Right hindlimb (tissue), 1 donor: ENCODE measurements around the gene ZCCHC10.
"Not testable (repeated sequence)": the region's sequence is repeated elsewhere in the genome, so short reads cannot be mapped to it uniquely, and the experiment has no call there.

Source experiments
- DNase-seq: peaks from one replicate; pipeline ENCODE4 v3.0.0-alpha.2; 2018

ZCCHC10 gene

DNA sequence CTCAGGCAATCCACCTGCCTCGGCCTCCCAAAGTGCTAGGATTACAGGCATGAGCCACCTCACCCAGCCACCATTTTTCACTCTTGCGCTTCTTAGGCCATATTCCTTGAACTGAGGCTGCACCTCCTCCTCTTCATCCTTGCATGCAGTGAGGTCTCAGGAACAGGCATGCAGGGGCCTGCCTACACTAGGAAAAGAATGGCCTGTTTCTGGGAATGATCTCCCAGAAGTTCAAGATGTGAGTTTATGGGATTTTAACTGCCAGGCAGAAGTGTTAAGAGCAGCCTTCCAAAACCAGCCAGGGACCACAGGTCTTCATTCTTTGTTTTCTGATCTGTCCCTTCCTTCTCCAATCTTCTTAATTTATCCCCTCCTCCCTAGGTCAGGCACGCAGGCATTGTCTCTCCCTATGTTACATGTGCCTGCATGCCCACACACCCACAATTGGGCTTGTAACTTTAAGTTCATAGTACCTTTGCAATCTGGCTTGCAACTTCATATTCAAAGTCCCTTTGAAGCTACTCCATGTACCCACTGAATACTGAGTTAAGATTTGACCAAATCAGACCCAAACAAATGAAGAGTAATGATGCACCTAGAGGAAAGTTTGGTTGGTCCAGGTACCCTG is 14.9 kb upstream of the ZCCHC10 start:
- no peak for DNase-seq

DNA sequence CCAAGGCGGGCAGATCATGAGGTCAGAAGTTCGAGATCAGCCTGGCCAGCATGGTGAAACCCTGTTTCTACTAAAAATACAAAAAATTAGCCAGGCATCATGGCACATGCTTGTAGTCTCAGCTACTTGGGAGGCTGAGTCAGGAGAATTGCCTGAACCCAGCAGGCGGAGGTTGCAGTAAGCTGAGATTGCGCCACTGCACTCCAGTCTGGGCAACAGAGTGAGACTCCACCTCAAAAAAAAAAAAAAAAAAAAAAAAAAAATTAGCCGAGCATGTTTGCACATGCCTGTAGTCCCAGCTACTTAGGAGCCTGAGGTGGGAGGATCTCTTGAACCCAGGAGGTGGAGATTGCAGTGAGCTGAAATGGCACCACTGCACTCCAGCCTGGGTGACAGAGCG is 10.3 kb upstream of the ZCCHC10 start:
- not testable (repeated sequence) for DNase-seq

DNA sequence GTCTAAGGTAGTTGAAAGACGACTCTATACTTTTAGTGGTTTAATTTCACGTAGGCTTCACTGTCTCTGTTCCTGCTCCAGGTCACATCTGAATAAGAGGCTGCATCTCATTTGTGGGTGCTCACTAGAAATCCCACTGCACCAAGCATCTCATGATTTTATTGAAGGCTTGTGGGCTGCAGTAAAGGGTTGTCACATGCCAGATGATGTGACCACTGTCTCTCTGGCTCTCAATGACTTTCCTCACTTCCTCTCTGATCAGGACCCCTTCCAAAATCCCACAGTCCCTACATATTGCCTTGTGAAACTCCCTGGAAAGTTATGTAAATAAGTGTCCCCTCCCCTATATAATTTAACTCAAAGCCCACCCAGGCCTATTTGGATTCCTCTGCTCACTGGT is 8.9 kb upstream of the ZCCHC10 start:
- no peak for DNase-seq

DNA sequence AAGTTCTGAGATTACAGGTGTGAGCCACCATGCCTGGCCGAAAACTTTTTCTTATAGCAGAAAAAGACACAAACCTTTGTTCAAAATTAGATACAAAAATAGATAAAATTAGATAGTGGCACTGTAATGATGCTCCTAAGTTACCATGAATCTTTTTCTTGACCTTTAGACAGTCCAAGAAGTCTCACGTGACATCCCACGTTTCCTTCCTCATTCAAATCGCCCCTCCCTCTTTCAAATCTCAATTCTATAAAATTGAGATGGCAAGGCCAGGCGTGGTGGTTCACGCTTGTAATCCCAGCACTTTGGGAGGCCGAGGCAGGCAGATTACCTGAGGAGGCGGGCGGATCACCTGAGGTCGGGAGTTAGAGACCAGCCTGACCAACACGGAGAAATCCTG is 7.7 kb upstream of the ZCCHC10 start:
- DNase-seq: no peak

DNA sequence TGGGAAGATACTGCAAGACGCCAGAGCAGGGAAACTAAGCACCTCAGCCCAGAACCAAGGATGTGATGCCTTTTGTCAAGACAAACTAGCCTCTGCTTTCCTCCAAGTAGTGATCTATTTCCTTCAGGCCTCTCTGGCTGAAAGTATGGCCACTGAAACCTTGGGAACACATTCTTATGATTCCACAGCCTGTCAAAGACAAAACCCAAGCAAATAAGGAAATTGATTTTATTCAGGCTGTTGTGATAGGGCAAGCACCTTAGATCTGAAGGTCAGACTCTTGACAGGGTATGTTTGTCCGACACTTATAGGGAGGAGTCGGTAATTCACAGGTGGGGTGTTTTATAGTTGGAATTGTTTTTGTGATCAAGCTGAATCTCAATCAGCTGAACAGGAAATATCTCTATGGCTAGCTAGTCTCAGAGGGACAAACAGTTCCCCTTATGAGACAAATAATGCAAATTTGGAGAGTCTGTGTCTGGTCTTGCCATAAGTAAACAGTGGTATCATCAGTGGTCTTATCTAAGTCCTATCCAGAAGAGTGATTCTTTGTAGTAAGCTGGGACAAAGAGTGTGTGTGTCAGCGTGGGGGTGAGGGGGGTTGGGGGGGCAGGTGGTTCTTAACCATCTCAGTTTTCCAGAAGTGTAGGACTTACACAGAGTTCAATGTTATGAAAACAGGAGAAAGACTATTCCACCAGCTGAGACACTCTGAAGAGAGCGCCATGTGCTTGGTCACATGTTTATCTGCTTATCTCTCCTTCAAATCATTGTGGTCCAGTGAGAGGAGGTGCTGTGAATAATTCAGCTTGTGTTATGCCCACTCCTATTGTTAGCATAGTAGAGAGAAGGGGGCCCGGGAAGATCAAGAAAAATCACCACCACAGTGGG is 6.7 kb upstream of the ZCCHC10 start:
- DNase-seq: no peak

DNA sequence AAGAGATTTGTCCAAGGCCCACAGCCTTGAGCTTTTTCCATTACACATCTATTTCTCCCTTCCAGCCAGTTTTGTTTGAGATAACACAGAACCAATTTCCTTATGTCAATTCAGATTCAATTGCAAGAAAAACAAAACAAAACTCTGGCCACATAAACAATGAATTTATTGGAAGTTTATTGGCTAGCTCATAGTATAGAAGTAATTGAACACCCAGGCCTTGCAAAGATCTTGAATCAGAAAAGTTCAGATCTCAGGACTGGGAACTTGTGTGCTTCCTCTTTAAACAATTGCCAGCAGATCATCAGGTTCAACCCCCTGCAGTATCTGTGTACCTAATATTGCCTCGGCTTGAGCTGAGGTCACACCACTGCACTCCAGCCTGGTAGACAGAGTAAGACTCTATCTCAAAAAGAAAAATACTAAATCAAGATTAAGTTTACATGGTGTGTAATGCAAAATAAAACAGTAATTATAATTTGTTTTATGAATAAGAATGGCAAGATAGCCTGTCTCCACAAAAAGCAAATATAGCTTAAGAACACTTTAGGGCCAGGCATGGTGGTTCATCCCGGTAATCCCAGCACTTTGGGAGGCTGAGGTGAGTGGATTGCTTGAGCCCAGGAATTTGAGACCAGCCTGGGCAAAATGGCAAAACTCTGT is 4.1 kb upstream of the ZCCHC10 start:
- DNase-seq: no peak

DNA sequence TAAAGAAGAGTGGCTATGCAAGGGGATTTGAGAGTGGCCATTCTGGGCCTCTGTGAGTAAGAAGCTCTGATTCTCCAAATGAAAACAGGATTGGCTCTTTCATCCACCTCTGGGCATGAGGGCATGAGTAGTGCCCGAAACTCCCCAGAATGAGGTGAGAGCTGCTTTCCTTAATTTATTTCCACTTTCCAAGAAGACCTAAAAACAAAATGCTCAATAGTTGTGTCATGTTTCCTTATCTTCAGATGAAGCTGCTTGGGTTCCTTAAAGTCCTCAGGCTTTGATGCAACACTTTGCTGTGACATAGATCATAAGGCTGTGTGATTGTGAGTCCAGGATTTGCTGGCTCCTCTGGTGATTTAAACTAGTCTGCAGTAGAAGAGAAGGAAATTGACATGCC is 3.1 kb upstream of the ZCCHC10 start:
- no peak for DNase-seq

DNA sequence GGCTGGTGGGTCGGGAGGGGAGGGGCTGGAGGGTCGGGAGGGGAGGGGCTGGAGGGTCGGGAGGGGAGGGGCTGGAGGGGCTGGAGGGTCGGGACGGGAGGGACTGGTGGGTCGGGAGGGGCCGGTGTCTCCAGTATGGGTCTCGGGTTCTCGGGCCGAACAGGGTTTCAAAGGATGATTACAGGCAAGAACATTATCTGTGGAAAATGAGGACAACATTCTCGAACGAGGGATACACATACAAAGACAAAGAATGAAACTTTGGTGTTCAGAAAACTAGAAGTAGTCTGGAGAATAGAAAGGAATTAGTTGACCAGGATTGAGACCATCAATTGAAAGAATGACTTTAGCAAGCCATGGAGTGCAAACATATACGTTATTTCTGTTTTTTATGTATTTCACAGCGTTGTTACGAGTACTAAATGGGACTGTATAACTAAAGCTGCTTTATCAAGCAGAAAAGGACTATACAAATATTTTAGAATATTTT is 360 bp upstream of the ZCCHC10 start:
- DNase-seq: no peak

DNA sequence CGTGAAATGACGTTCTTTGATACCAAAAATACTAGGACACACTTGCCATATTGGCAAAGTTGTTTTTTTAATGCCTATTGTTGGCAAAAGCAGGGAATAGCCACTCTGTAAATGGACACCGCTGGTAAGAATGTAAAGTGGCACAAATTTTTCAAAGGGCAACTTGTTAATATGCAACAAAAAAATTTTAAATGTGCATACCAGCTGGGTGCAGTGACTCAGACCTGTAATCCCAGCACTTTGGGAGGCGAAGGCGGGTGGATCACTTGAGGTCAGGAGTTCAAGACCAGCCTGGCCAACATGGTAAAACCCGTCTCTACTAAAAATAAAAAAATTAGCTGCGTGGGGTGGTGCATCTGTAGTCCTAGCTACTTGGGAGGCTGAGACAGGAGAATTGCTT is 6.9 kb downstream of the ZCCHC10 start:
- not testable (repeated sequence) for DNase-seq

DNA sequence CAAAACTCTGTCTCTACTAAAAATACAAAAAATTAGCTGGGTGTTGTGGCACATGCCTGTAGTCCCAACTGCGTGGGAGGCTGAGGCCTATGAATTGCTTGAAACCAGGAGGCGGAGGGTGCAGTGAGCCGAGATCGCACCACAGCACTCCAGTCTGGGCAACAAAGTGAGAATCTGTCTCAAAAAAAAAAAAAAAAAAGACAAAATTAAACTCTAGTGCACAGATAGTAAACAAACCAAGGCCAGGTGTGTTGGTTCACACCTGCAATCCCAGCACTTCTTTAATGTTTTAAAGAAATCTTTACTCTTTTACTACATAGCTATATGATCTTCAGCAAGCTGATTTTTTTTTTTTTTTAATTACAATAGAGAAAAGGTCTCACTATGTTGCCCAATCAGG is 8.4 kb downstream of the ZCCHC10 start:
- no peak for DNase-seq

DNA sequence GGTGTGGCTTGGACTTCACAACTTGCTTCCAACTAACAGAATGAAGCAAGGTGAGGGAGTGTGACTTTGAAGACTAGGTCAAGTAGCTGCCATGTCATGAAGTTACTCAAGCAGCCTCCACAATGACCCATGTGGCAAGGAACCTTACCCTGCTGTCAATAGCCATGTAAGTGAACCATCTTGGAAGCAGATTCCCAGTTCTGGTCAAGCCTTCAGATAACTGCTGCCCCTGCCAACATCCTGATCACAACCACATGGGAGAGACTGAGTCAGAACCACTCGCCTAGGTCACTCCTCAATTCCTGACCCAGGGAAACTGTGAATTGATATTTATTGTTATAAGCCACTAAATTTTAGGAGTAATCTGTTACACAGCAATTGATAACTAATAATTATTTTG is 10.9 kb downstream of the ZCCHC10 start:
- DNase-seq: no peak

DNA sequence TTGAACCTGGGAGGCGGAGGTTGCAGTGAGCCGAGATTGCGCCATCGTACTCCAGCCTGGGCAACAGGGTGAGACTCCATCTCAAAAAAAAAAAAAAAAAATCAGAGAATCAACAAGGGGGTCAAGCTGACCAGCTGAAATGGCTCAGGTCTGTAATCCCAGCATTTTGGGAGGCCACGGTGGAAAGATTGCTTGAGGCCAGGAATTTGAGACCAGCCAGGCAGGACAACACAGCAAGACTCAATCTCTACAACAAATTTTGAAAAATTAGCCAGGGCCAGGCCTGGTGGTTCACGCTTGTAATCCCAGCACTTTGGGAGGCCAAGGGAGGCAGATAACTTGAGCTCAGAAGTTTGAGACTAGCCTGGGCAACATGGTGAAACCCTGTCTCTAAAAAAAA is 17.9 kb downstream of the ZCCHC10 start:
- DNase-seq: not testable (repeated sequence)

DNA sequence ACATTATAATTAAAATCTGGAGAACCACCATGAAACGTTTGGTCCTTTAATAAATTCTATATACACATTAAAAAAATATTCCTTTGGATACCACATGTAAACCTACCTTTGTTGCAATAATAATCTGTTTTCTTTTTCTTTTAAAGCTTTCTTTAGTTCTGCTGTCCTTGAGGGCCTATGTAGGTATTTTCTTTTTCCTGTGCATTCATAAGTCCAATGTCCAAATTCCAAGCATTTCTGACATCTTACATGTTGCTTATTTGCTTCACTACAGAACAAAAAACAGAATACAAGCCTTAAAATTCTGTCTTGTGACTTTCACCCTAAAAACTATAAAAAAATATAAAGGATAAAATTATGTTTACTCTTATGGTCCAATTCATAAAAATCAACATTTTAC is 19.7 kb downstream of the ZCCHC10 start:
- no peak for DNase-seq

DNA sequence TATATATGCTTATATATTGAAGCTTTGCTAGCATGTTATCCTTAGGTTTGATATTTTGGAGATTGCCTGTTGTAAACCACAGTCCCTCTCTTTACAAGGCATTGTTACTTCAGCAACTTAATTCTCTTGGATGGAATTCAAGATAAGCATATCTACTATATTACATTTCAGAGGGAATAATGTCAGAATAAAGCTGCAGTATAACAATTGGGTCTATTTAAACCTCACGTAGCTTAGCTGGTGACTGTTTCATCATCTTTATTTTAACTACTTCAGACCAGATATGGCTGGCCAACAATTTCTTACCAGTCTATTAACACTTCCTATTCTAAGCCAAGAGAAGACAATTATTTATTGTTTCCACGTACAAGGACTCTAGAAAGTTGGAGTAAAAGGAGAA is 27.1 kb downstream of the ZCCHC10 start:
- no peak for DNase-seq

DNA sequence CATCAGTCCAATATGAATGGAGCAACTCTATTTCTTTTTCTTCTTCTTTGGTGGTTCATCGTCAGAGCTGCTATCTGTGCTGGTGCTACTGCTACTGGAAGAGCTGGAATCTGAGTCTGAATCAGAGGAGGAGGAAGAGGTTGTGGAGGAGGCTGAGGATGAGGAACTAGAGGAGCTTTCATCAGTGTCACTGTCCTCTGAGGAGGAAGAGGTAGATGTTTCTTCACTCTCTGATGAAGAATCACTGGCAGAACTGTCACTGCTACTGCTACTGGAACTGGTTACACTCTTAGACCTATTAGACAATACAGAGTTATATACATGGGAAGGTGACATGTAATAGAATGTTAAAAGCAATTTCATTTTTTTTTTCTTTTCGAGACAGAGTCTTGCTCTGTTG is 27.8 kb downstream of the ZCCHC10 start:
- DNase-seq: no peak

DNA sequence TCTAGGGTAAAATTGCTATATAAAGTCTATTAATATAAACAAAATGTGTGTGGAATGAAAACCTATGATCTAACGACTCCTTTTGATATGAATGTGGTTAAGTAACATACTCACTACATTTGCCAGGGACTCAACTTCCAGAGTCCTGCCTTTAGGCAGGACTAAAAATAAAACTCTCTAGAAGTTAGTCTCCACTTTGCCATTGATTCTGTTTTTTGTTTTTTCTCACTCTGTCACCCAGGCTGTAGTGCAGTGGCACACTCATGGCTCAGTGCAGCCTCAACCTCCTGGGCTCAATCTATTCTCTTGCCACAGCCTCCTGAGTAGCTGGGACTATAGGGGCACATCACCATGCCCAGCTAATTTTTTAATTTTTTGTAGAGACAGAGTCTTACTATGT is 30.0 kb downstream of the ZCCHC10 start:
- no peak for DNase-seq

DNA sequence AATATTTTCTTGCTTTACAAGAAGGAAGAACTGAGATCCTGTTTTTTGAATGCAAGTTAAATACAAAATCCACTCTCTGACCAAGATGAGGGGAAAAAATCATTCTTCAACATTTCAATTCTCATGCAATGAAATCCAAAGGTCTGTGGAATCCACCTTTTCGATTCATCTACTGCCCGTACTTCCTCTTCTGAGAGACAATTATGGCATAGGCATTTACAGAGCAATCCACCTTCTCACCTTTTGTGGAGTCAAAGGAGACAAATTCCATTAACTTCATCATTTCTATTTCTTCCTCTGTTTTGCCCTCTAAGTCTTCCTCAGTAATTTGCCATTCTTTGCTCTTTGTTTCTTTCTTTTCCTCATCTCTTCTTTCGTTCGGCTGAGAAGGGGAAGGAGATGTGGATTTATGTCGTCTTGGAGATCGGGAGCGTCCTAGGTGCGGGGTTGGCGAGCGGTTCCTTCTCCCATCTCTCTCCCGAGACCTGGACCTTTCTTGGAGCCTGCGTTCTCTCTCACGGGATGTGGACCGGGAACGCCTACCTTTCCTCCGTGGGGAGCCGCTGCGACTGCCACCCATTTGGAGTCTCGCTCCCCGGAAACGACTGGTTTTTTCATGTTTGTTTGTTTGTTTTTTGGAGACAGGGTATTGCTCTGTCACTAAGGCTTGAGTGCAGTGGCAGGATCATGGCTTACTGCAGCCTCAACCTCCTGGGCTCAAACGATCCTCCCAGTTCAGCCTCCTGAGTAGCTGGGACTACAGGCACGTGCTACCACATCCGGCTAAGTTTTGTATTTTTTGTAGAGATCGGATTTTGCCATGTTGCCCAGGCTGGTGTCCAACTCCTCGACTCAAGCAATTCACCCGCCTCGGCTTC is 38.6 kb downstream of the ZCCHC10 start:
- DNase-seq: no peak

DNA sequence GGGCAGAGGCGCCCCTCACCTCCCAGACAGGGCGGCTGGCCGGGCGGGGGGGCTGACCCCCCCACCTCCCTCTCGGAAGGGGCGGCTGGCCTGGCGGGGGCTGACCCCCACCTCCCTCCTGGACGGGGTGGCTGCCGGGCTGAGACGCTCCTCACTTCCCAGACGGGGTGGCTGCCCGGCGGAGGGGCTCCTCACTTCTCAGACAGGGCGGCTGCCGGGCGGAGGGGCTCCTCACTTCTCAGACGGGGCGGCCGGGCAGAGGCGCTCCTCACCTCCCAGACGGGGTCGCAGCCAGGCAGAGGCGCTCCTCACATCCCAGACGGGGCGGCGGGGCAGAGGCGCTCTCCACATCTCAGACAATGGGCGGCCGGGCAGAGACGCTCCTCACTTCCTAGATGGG is 43.4 kb downstream of the ZCCHC10 start:
- DNase-seq: not testable (repeated sequence)

DNA sequence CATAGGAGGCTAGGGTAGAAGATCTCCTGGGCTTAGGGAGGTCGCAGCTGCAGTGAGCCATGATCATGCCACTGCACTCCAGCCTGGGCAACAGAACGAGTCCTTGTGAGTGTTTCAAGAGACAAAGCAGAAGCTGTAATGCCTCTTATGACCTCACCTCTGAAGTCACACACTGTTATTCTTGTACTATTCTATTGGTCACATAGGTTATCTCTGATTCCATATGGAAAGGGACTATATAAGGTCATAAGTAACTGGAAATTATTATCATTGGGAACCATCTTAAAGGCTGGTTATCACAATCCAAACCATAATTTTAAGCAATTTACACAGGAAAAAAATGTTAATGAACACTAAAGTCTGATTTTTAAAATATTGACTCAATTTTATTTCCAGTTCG is 45.1 kb downstream of the ZCCHC10 start:
- no peak for DNase-seq

DNA sequence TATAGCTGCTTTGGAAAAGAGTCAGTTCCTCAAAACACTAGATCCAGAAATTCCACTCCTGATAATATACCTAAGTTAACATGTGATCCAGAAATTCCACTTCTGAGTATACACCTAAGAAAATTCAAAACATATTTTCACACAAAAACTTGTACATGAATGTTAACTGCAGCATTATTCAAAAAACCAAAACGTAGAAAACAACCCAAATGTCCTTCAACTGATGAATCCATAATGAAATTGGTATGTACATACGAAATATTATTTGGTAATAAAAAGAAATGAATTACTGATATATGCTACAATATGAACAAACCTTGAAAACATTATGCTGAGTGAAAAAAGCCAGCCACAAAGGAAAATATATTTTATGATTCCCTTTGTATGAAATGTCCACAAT is 46.4 kb downstream of the ZCCHC10 start:
- no peak for DNase-seq

DNA sequence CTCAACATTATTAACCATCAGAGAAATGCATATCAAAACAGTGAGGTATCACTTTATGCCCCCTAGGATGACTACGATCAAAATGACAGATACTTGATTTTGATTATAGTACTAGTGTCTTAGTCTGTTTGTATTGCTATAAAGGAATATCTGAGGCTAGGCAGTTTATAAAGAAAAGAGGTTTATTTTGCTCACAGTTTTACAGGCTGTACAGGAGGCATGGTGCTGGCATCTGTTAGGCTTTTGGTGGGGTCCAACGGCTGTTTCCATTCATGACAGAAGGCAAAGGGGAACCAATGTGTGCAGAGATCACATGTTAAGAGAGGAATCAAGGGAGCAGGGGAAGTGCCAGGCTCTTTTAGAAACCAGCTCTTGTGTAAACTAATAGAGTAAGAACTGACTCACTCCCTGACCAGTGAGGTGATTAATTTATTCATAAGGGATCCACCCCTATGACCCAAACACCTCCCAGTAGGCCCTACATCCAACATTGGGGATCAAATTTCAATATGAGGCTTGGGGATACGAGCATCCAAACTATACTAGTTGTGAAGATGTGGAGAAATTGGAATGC is 46.9 kb downstream of the ZCCHC10 start:
- no peak for DNase-seq

DNA sequence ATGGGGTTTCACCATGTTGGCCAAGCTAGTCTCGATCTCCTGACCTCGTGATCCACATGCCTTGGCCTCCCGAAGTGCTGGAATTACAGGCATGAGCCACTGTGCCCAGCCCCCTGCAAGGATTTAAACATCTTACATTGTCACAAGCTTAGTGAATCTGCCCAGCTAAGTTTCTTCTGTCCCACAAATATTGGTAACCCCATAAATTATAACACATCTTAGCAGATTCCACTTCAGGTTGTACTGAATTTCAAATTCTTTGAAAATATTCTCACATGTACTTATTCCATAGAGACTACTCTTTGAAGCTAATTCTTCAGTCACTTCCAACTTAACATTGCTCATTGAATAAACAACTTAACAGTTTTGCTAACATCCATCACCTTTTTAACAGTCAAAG is 49.5 kb downstream of the ZCCHC10 start:
- DNase-seq: no peak
